Measurements from ENCODE around the gene TLL1. TPM values are rescaled to one million over a fixed set of nuclear protein-coding genes. Genes with fewer than 3 reads are reported as not detected.

Gene TLL1
- total RNA-seq, 1 donor, result 19.0 TPM

DNA sequence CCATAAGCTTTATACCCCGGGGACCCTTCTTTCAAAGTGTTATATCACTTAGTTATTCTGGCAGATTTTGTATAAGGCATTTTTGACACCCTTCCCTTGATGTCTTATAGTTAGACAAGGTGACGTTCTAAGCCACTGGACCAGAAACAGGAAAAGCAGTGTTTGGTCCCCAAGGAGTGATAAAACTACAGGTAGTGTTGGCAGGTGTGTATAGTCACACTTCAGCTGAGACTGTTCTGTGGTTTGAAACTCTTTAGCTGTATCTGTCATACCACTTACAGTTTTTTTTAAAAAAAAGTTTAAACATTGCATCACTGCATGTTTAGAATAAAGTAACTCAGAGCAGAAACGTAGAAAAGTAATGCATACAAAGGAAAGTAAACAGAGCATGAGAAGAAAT, 48.5 kb downstream of the TLL1 start:
- no peak overlapping the region for H3K4me3 ChIP-seq (ENCODE audit: low read depth, low read length)
- TF ChIP-seq, protein P1, sequence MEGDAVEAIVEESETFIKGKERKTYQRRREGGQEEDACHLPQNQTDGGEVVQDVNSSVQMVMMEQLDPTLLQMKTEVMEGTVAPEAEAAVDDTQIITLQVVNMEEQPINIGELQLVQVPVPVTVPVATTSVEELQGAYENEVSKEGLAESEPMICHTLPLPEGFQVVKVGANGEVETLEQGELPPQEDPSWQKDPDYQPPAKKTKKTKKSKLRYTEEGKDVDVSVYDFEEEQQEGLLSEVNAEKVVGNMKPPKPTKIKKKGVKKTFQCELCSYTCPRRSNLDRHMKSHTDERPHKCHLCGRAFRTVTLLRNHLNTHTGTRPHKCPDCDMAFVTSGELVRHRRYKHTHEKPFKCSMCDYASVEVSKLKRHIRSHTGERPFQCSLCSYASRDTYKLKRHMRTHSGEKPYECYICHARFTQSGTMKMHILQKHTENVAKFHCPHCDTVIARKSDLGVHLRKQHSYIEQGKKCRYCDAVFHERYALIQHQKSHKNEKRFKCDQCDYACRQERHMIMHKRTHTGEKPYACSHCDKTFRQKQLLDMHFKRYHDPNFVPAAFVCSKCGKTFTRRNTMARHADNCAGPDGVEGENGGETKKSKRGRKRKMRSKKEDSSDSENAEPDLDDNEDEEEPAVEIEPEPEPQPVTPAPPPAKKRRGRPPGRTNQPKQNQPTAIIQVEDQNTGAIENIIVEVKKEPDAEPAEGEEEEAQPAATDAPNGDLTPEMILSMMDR (IDR thresholded peaks at IDR 0.05; ENCODE audit: insufficient read depth, low read depth, low read length), result no peak
- no peak for DNase-seq (ENCODE audit: low read depth)

DNA sequence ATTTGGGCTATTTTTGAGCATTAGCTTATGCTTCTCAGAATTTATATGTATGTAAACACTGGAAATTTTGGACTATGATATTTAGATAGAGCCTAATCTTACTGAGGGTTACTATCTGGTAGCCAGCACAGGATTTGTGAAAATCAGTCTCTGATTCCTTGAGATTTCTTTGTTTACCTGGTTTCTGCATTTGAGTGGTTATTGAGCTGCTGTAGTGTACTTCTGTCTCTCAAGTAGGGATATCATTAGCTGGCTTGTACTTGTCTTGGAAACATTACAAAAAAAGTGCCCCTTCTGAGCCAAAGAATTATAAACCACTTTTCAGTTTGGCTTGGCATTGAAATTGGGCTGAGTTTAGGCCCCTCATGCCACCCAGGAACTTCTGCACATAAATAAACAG, 49.7 kb downstream of the TLL1 start:
- TF ChIP-seq, protein P1 (IDR thresholded peaks at IDR 0.05; ENCODE audit: insufficient read depth, low read depth, low read length), result no peak
- no peak for DNase-seq (ENCODE audit: low read depth)

DNA sequence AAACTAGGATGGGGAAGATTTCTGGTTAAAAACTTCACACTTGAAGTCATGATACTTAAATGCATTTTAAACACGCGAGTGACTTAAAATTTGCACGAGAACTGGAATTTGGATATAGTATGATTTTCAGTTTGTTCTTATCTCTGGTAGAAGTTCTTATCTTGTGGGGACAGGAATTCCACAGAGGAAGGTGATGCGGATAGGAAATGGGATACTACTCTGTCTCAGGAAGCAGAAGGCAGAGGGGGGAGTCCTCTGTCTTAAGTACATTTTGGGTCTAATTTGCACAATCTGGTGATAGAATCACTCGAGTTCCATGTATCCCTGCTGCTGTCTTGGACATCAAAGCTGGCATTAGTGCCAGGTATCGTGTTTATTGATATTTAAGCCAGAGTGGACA, 53.3 kb downstream of the TLL1 start:
- TF ChIP-seq, protein P1 (IDR thresholded peaks at IDR 0.05; ENCODE audit: insufficient read depth, low read depth, low read length), result no peak
- DNase-seq (ENCODE audit: low read depth), result no peak

More for the DNA sequence above, 49.7 kb downstream of the TLL1 start:
- H3K4me3 ChIP-seq (ENCODE audit: low read depth, low read length), result no peak overlapping the region

DNA sequence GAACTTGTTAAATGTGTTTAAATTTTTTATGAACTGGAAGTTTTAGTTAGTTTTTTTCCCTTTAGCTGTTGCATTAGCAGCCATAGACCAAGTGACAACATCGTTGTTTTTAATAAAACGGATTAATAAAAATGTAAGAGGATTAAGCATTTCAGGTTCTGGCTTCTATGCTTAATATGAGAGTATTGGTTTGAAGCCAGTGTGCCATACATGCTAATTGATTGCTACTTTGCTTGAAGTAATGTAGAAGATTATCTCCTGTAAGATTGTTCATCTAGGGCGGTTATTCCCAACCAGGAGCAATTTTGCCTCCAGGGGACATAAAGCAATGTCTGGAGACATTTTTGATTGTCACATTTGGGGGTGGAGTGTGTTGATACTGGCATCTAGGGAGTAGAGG, 54.3 kb downstream of the TLL1 start:
- H3K4me3 ChIP-seq (ENCODE audit: low read depth, low read length), result no peak overlapping the region
- DNase-seq (ENCODE audit: low read depth), result no peak
- TF ChIP-seq, protein P1 (IDR thresholded peaks at IDR 0.05; ENCODE audit: insufficient read depth, low read depth, low read length), result no peak

More for the DNA sequence above, 53.3 kb downstream of the TLL1 start:
- no peak overlapping the region for H3K4me3 ChIP-seq (ENCODE audit: low read depth, low read length)

DNA sequence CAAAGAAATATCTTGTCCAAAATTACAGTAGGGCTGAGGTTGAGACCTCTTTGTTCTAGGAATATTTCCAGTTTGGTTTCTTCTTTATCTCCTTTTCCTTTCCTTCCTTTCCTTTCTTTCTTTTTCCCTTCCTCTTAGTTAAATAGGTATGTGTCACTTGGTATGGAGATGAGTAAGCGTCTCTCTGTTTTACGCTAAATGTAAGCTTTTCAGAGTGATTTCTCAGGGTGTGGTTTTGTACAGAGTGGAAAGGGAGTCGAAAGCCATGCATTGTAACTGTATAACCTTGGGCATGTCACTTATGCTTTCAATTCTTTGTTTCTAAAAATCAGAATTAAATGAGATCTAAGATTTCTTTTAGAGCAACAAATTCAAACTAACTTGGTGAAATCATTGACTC, 54.8 kb downstream of the TLL1 start:
- no peak overlapping the region for H3K4me3 ChIP-seq (ENCODE audit: low read depth, low read length)
- DNase-seq (ENCODE audit: low read depth), result no peak
- TF ChIP-seq, protein P1 (IDR thresholded peaks at IDR 0.05; ENCODE audit: insufficient read depth, low read depth, low read length), result no peak

DNA sequence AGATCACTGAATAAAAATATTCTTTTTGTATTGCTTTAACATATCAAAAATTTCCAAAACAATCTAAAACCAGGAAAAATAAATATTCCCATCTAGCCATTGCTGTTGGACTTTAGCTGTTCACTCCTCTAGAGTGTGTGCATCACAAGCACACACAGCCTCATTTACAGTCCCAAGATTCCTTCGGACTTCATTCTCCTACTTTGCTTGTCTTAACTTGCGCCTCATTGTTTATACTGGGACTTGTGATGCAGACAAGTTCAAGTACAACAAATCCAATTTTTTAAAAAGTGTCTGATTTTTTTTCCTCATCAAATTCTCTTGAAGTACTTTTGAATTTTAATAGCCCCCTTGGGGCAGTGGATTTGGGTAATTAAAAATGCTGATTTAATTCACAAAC, 55.6 kb downstream of the TLL1 start:
- TF ChIP-seq, protein P1 (IDR thresholded peaks at IDR 0.05; ENCODE audit: insufficient read depth, low read depth, low read length), result no peak
- DNase-seq (ENCODE audit: low read depth), result no peak

DNA sequence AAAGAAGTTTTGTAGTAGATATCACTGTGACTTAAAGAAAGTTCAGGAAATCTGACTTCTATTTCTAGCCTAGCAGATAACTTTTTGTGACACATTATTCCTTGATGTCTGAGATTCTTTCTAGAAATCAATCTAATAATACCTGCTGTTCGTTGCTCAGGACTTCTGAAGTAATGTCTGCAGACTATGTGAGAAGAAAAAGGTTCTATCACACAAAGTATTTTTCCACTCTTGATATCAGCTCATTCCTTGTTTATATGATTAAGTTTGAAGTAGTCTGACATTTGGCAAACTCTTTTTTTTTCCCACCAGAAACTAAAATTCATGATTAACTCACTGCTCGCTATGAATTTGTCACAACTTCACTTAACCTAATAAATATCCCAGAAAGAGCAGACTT, 56.6 kb downstream of the TLL1 start:
- TF ChIP-seq, protein P1 (IDR thresholded peaks at IDR 0.05; ENCODE audit: insufficient read depth, low read depth, low read length), result no peak

More for the DNA sequence above, 55.6 kb downstream of the TLL1 start:
- H3K4me3 ChIP-seq (ENCODE audit: low read depth, low read length), result no peak overlapping the region

More for the DNA sequence above, 56.6 kb downstream of the TLL1 start:
- DNase-seq (ENCODE audit: low read depth), result no peak
- no peak overlapping the region for H3K4me3 ChIP-seq (ENCODE audit: low read depth, low read length)

Data from fibroblast of villous mesenchyme (primary cell).